Spinal cord (tissue), 10 donors: ENCODE measurements around the gene RPP25L. TPM values are rescaled to one million over a fixed set of nuclear protein-coding genes. Genes with fewer than 3 reads are reported as not detected.
A peak's percentile ranks its signal among the peaks of the same experiment; 100 is the strongest.

Experiments
- DNase-seq, 6 donors: peaks; one replicate each; pipeline versions ENCODE4 v3.0.0 to v3.0.0-alpha.2; 2013 to 2015; ENCODE audit warnings: low spot score in 6 of 6, low read depth in 4 of 6
- H3K27ac ChIP-seq: one replicate; pipeline ENCODE4 v1.5.1; 2013; ENCODE audit warnings: low read depth, low read length, control low read depth
- H3K27me3 ChIP-seq: one replicate; pipeline ENCODE4 v1.6.1; 2013; ENCODE audit warnings: low read length; ENCODE audit not compliant: control insufficient read depth, insufficient read depth
- H3K36me3 ChIP-seq: one replicate; pipeline ENCODE4 v1.6.1; 2013; ENCODE audit warnings: low read length; ENCODE audit not compliant: control insufficient read depth, insufficient read depth
- H3K4me1 ChIP-seq: one replicate; pipeline ENCODE4 v1.6.1; 2013; ENCODE audit warnings: low read length; ENCODE audit not compliant: control insufficient read depth, insufficient read depth
- H3K4me3 ChIP-seq: one replicate; pipeline ENCODE4 v1.5.1; 2013; ENCODE audit warnings: low read depth, low read length, control low read depth
- H3K9me3 ChIP-seq: one replicate; pipeline ENCODE4 v1.6.1; 2013; ENCODE audit warnings: low read length; ENCODE audit not compliant: control insufficient read depth, insufficient read depth
- WGBS: methylation state at CpG from one replicate; pipeline ENCODE4 v1.1.5; 2013; ENCODE audit warnings: missing lambda C conversion rate; ENCODE audit not compliant: insufficient coverage; 5-methylcytosine and 5-hydroxymethylcytosine counted together
- polyA plus RNA-seq, 2 donors: library from polyadenylated mRNA; unstranded; fragments of 120-200 nt; gene quantifications; one replicate each; pipeline ENCODE4 v1.2.1, GENCODE V29; 2013; ENCODE audit not compliant: insufficient read length in 2 of 2
- total RNA-seq, 2 donors: library from RNA; depleted of rRNA in 1 of 2; stranded (reverse); fragments of 120-200 nt in 1 of 2; fragments of >200 nt in 1 of 2; gene quantifications; one replicate each; pipeline versions ENCODE4 v1.2.3 to v1.2.4, GENCODE V29; 2013 to 2014
- donor health status: healthy.

RPP25L gene
- total and polyA plus RNA-seq, 4 donors = 10.4 to 29.4 (median 18.4) TPM

DNA sequence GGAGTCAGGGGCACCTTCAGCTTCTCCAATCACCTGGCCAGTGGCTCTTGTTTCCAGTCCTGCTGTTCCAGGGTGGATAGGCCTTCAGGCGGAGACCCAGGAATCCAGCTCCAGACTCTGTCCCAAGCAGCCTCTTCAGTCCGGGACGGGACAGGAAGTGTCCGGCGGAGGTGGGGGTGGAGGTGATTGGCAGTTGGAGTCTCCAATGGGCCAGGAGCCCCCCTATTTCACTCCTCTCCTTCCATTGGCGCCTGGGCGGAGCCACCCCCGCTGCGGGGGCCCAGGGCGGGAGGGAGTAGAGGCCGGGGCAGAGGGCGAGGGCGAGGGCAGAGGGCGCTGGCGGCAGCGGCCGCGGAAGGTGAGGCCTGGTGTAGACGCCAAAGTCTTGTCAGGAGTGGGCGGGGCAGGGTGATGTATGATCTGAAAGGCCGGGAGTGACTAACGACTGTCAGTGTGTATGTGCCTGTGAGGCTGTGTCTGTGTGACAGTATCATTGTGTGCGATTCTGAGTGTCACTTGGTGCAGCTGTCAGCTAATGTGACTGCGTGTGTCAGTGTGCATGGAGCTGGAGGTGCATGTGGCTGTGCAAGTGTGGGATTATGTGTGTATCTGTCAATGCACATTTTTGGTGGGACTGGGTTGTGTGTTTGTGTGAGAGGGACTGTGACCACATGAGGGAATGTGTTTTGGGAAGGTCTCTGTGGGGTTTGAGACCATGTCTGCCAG lies 40.1 kb upstream of the RPP25L start, which contains the start of gene IL11RA:
TSS of gene IL11RA (plus strand) at position 310 of the 726 bp plus-strand sequence. CDS start 3,033 bp downstream, outside the sequence.
- H3K9me3 ChIP-seq = no peaks in the 10 kb centered on the region
- H3K4me3 ChIP-seq = peak within 1 kb of the TSS; percentile 36
- 5% methylated on average over 16 of the region's 24 CpGs for WGBS
- H3K4me1 ChIP-seq = peaks cover 76% of the 10 kb centered on the region
- peaks cover 31% of the 10 kb centered on the region for H3K36me3 ChIP-seq
- H3K27ac ChIP-seq = peak within 1 kb of the TSS; percentile 79
- peak in 2 of 6 donors; percentile 60 to 87 for DNase-seq
- no peaks in the 10 kb centered on the region for H3K27me3 ChIP-seq

- DNase-seq = peak in 1 of 6 donors; percentile 41
- Histone ChIP-seq H3K9me3 (no peaks in the 10 kb centered on the region), H3K4me3 (peak overlapping the region; percentile 36), H3K27me3 (no peaks in the 10 kb centered on the region), H3K36me3 (peaks cover 35% of the 10 kb centered on the region), H3K4me1 (peaks cover 83% of the 10 kb centered on the region), H3K27ac (peak overlapping the region; percentile 79)
- WGBS = 27% methylated on average over 2 of the region's 4 CpGs
Observed at GRCh38 chr9:34651321-34651720, 39.4 kb upstream of the RPP25L start.

DNA sequence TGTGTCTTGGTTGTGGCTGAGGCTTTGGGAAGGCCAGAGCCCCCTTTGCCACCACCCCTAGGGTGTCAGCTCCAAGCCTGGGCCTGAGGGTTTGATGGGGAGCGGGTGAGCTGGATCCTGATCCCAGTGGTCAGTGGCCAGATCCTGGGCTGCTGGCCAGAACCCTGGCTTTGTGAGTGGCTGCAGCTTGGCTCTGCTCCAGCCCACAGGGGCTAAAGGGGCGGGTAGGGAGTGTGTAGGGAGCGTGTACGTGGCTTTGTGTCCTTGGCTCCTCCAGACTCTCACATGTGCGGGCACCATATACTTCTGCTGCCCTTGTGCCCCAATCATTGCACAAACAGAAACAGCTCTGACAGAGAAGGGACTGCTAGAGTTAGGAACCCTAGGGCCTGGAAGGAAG lies 38.9 kb upstream of the RPP25L start:
- DNase-seq = peak in 2 of 6 donors; percentile 9 to 65
- H3K4me1 ChIP-seq = peaks cover 87% of the 10 kb centered on the region
- H3K4me3 ChIP-seq = no peak overlapping the region
- H3K27ac ChIP-seq = peak overlapping the region; percentile 79
- H3K36me3 ChIP-seq = peaks cover 35% of the 10 kb centered on the region
- no peaks in the 10 kb centered on the region for H3K27me3 ChIP-seq
- WGBS = 25% methylated on average over 3 of the region's 5 CpGs
- H3K9me3 ChIP-seq = no peaks in the 10 kb centered on the region

GRCh38 chr9:34648673-34649072 lies 36.8 kb upstream of the RPP25L start:
- no peak overlapping the region for H3K4me3 ChIP-seq
- H3K9me3 ChIP-seq = no peaks in the 10 kb centered on the region
- WGBS = 99% methylated on average over 7 of the region's 8 CpGs
- H3K27ac ChIP-seq = no peak overlapping the region
- no peak for DNase-seq
- H3K4me1 ChIP-seq = peaks cover 65% of the 10 kb centered on the region
- peaks cover 35% of the 10 kb centered on the region for H3K36me3 ChIP-seq
- no peaks in the 10 kb centered on the region for H3K27me3 ChIP-seq

DNA sequence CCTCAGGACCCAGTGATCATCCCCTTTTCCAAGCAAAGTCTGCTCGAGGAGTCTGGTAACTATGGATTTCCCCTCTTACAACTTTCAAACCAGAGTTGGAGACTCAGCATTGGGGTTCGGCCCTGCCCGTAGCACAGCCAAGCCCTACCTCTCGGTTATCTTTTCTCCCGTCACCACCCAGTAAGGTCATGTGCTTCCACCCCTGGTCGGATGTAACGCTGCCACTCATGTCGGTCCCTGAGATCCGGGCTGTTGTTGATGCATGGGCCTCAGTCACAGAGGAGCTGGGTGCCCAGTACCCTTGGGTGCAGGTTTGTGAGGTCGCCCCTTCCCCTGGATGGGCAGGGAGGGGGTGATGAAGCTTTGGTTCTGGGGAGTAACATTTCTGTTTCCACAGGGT lies 35.8 kb upstream of the RPP25L start:
- no peaks in the 10 kb centered on the region for H3K27me3 ChIP-seq
- H3K4me1 ChIP-seq = peaks cover 55% of the 10 kb centered on the region
- no peak overlapping the region for H3K27ac ChIP-seq
- peak overlapping the region; percentile 90 for H3K4me3 ChIP-seq
- WGBS = 75% methylated on average over 6 of the region's 10 CpGs
- DNase-seq = no peak
- peaks cover 35% of the 10 kb centered on the region for H3K36me3 ChIP-seq
- no peaks in the 10 kb centered on the region for H3K9me3 ChIP-seq

- Histone ChIP-seq H3K27me3 (no peaks in the 10 kb centered on the region), H3K9me3 (no peaks in the 10 kb centered on the region), H3K27ac (peak overlapping the region; percentile 90), H3K4me1 (peaks cover 50% of the 10 kb centered on the region), H3K4me3 (peak overlapping the region; percentile 90), H3K36me3 (peaks cover 35% of the 10 kb centered on the region)
- no peak for DNase-seq
- 6% methylated on average over 7 of the region's 8 CpGs for WGBS
Observed at GRCh38 chr9:34647084-34647403, 35.1 kb upstream of the RPP25L start.

- no peaks in the 10 kb centered on the region for H3K27me3 ChIP-seq
- H3K9me3 ChIP-seq = no peaks in the 10 kb centered on the region
- peaks cover 44% of the 10 kb centered on the region for H3K4me1 ChIP-seq
- peak within 1 kb of the TSS; percentile 90 for H3K27ac ChIP-seq
- peak within 1 kb of the TSS; percentile 90 for H3K4me3 ChIP-seq
- H3K36me3 ChIP-seq = peaks cover 35% of the 10 kb centered on the region
- 2% methylated on average over 42 of the region's 43 CpGs for WGBS
- peak in 4 of 6 donors; percentile 83 to 97 (median 90) for DNase-seq
Observed at GRCh38 chr9:34646211-34647083, 34.5 kb upstream of the RPP25L start, which contains the start of gene GALT. Gene GALT (plus strand): TSS chr9:34646675. CDS start chr9:34646705, 30 bp downstream.

DNA sequence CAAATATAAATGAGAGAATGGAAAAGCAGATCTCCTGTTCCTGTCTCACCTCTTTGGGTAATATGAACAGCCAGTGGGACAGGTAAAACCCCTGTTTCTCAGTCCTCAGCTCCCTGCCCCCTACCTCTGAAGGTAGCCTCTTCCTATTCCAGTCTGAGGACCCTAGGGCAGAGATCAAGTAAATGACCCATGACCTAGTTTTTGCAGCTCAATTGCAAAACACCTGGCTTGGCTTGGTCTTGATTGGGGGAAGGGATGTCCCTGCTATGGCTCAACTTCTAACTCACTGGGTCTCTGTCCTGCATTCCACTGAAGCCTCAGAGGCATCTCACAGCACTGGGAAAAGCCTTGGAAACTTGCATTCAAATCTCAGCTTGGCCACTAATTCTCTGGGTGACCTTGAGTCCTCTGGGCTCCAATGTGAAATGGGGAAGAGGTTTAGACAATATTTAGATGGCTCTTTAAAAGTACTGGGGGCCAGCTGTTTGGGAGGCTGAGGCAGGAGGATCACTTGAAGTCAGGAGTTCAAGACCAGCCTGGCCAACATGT lies 32.9 kb upstream of the RPP25L start:
- DNase-seq = no peak
- H3K27me3 ChIP-seq = no peaks in the 10 kb centered on the region
- H3K36me3 ChIP-seq = peaks cover 26% of the 10 kb centered on the region
- H3K9me3 ChIP-seq = no peaks in the 10 kb centered on the region
- H3K27ac ChIP-seq = no peak overlapping the region
- H3K4me1 ChIP-seq = peaks cover 29% of the 10 kb centered on the region
- H3K4me3 ChIP-seq = no peak overlapping the region

GRCh38 chr9:34642679-34643078 lies 30.8 kb upstream of the RPP25L start:
- Histone ChIP-seq H3K9me3 (no peaks in the 10 kb centered on the region), H3K4me3 (no peak overlapping the region), H3K27ac (peak overlapping the region; percentile 67), H3K36me3 (peaks cover 5% of the 10 kb centered on the region), H3K4me1 (peaks cover 27% of the 10 kb centered on the region), H3K27me3 (no peaks in the 10 kb centered on the region)
- no peak for DNase-seq
- no CpG with 5 or more reads among the region's 1 CpG for WGBS
